ENCODE results near the gene SMARCAD1. TPM values are rescaled to one million over a fixed set of nuclear protein-coding genes. Genes with fewer than 3 reads are reported as not detected.

SMARCAD1 gene
- total and polyA plus RNA-seq, 2 donors (not counting 1 experiment from before 2014, with no cell fraction given) = 24.8 to 30.7 TPM

GRCh38 chr4:94325835-94326234 lies 118.2 kb downstream of the SMARCAD1 start:
- Histone ChIP-seq H2AFZ (ENCODE audit: low read length) (no peak overlapping the region), H3K27me3 (ENCODE audit: control insufficient read depth, insufficient read depth, low read length) (no peaks in the 10 kb centered on the region), H3K9ac (ENCODE audit: insufficient read depth, low read length) (no peak overlapping the region), H4K20me1 (ENCODE audit: control insufficient read depth, extremely low read depth, insufficient read depth, low read length) (no peaks in the 10 kb centered on the region), H3K9me3 (ENCODE audit: control insufficient read depth, insufficient read depth, low read depth, low read length) (no peaks in the 10 kb centered on the region), H3K4me3 (replicated peaks in 1 of 4; ENCODE audit: control extremely low read depth in 1 of 4, insufficient read depth in 1 of 4, low read depth in 3 of 4, low read length in 4 of 4) (no peak overlapping the region), H3K79me2 (ENCODE audit: control insufficient read depth, insufficient read depth, low read length) (no peaks in the 10 kb centered on the region), H3K27ac (ENCODE audit: insufficient read depth, low read length) (no peak overlapping the region), H3K36me3 (ENCODE audit: control insufficient read depth, insufficient read depth, low read length) (no peaks in the 10 kb centered on the region), H3K4me2 (ENCODE audit: extremely low read depth, insufficient read depth, low read length) (no peak overlapping the region), H3K4me1 (ENCODE audit: control insufficient read depth, extremely low read depth, insufficient read depth, low read length) (no peaks in the 10 kb centered on the region)
- no peak for DNase-seq (ENCODE audit: low read depth in 2 of 2)
- TF ChIP-seq CTCF (conservative IDR thresholded peaks at IDR 0.05 in 1 of 2, IDR thresholded peaks at IDR 0.05 in 1 of 2; ENCODE audit: low read depth in 1 of 2, low read length in 2 of 2) (no peak), EZH2 (IDR thresholded peaks at IDR 0.05; ENCODE audit: low read length, missing control alignments) (no peak)

- H3K27ac ChIP-seq (ENCODE audit: insufficient read depth, low read length) = no peak overlapping the region
- no peaks in the 10 kb centered on the region for H3K9me3 ChIP-seq (ENCODE audit: control insufficient read depth, insufficient read depth, low read depth, low read length)
- no peaks in the 10 kb centered on the region for H3K27me3 ChIP-seq (ENCODE audit: control insufficient read depth, insufficient read depth, low read length)
- no peak for TF ChIP-seq CTCF (conservative IDR thresholded peaks at IDR 0.05 in 1 of 2, IDR thresholded peaks at IDR 0.05 in 1 of 2; ENCODE audit: low read depth in 1 of 2, low read length in 2 of 2)
- no peak for TF ChIP-seq EZH2 (IDR thresholded peaks at IDR 0.05; ENCODE audit: low read length, missing control alignments)
- DNase-seq (ENCODE audit: low read depth in 2 of 2) = no peak
- H3K4me1 ChIP-seq (ENCODE audit: control insufficient read depth, extremely low read depth, insufficient read depth, low read length) = no peaks in the 10 kb centered on the region
- H4K20me1 ChIP-seq (ENCODE audit: control insufficient read depth, extremely low read depth, insufficient read depth, low read length) = no peaks in the 10 kb centered on the region
- no peaks in the 10 kb centered on the region for H3K36me3 ChIP-seq (ENCODE audit: control insufficient read depth, insufficient read depth, low read length)
- no peak overlapping the region for H3K4me2 ChIP-seq (ENCODE audit: extremely low read depth, insufficient read depth, low read length)
- no peak overlapping the region for H3K4me3 ChIP-seq (replicated peaks in 1 of 4; ENCODE audit: control extremely low read depth in 1 of 4, insufficient read depth in 1 of 4, low read depth in 3 of 4, low read length in 4 of 4)
- H3K79me2 ChIP-seq (ENCODE audit: control insufficient read depth, insufficient read depth, low read length) = no peaks in the 10 kb centered on the region
- no peak overlapping the region for H3K9ac ChIP-seq (ENCODE audit: insufficient read depth, low read length)
- H2AFZ ChIP-seq (ENCODE audit: low read length) = no peak overlapping the region
Observed at GRCh38 chr4:94329933-94330332, 122.3 kb downstream of the SMARCAD1 start.

- Histone ChIP-seq H3K9ac (ENCODE audit: insufficient read depth, low read length) (no peak overlapping the region), H3K36me3 (ENCODE audit: control insufficient read depth, insufficient read depth, low read length) (no peaks in the 10 kb centered on the region), H3K79me2 (ENCODE audit: control insufficient read depth, insufficient read depth, low read length) (no peaks in the 10 kb centered on the region), H3K9me3 (ENCODE audit: control insufficient read depth, insufficient read depth, low read depth, low read length) (no peaks in the 10 kb centered on the region), H4K20me1 (ENCODE audit: control insufficient read depth, extremely low read depth, insufficient read depth, low read length) (no peaks in the 10 kb centered on the region), H2AFZ (ENCODE audit: low read length) (no peak overlapping the region), H3K27me3 (ENCODE audit: control insufficient read depth, insufficient read depth, low read length) (no peaks in the 10 kb centered on the region), H3K4me2 (ENCODE audit: extremely low read depth, insufficient read depth, low read length) (no peak overlapping the region), H3K4me3 (replicated peaks in 1 of 4; ENCODE audit: control extremely low read depth in 1 of 4, insufficient read depth in 1 of 4, low read depth in 3 of 4, low read length in 4 of 4) (no peak overlapping the region), H3K4me1 (ENCODE audit: control insufficient read depth, extremely low read depth, insufficient read depth, low read length) (no peaks in the 10 kb centered on the region), H3K27ac (ENCODE audit: insufficient read depth, low read length) (no peak overlapping the region)
- TF ChIP-seq CTCF (conservative IDR thresholded peaks at IDR 0.05 in 1 of 2, IDR thresholded peaks at IDR 0.05 in 1 of 2; ENCODE audit: low read depth in 1 of 2, low read length in 2 of 2) = no peak
- no peak for TF ChIP-seq EZH2 (IDR thresholded peaks at IDR 0.05; ENCODE audit: low read length, missing control alignments)
- DNase-seq (ENCODE audit: low read depth in 2 of 2) = no peak
Observed at GRCh38 chr4:94332983-94333590, 125.4 kb downstream of the SMARCAD1 start.
